T1000 (cell line): ENCODE results near the gene ZNF512.
"Not testable (repeated sequence)": the region's sequence is repeated elsewhere in the genome, so short reads cannot be mapped to it uniquely, and the experiment has no call there.

Experiments
- DNase-seq: peaks from one replicate; lab custom pipeline; 2025; ENCODE audit warnings: mixed read lengths; lab: John Stamatoyannopoulos, UW

ZNF512 gene

DNA sequence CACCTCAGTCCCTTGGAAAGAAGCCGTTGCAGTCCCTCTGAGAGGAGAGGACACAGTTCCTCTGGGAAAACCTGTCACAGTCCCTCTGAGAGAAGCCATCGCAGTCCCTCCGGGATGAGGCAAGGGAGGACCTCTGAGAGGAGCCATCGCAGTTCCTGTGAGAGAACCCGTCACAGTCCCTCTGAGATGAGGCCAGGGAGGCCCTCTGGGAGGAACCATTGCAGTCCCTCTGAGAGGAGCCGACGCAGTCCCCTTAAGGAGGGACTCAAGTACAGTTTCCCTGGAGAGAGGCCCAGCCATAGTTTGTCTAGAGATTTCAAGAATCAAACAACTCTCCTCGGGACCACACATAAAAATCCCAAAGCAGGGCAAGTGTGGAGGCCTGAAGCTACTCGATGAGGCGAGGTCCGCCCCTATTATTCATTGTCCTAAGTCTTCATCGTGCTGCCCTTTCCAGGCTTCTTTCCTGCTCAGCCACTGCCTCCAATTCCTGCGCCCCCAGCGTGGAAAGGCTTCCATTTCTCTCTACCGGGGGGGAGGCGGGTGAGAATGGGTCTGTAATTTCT, 630 bp upstream of the ZNF512 start:
- no peak for DNase-seq

DNA sequence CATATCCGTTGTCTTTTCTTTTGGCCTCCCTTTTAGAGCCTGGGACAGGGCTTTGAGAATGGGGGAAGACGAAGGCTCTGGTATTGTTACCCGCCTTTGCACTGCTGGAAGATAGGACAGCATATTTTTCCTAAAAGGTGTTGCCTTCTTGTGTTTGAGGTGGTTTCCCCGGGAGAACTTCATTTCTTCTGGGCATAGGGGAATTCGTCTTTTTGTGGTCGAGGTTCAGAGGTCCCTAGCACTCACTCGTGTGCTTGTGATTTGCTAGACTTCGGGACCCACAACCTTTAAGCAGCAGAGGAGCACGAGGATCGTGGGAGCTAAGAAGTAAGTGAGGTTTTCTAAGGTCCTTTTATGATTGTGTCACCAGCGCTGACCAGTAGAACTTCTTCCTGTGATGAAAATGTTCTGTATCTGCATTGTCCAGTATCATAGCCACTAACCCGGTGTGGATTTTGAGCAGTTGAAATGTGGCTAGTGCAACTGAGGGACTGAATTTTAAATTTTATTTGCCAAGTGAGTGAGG, 611 bp downstream of the ZNF512 start:
- DNase-seq, result no peak

DNA sequence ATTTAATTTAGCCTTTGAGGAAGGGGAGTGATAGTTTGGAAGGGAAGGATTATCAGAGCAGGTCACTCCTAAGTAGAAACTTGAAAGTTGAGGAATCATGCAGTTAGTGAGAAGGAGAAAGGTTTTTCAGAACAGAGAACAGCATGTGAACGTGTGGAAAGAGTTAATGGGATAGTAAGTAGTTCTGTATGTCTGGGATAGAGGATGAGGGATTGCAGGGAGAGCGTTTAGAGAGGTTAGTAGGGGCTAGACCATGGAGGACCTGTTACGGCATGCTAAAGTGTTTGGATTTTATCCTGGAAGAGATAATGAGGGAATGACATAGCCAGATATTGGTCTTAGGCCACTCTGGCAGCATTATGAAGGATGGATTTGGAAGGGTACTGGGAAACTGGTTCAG, 1.8 kb downstream of the ZNF512 start:
- no peak for DNase-seq

DNA sequence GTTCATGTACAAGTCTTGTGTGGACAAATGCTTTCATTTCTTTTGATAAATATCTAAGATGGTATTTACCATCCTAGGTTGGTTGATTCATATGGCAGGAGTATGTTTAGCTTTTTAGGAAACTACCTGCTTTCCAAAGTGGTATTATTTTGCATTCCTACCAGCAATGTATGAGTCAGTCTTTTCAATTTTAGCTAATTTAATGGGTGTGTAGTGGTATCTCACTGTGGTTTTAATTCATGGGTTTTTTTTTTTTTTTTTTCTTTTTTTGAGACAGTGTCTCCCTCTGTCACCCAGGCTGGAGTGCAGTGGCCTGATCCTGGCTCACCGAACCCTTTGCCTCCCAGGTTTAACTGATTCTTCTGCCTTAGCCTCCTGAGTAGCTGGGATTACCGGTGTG, 4.2 kb downstream of the ZNF512 start:
- no peak for DNase-seq

DNA sequence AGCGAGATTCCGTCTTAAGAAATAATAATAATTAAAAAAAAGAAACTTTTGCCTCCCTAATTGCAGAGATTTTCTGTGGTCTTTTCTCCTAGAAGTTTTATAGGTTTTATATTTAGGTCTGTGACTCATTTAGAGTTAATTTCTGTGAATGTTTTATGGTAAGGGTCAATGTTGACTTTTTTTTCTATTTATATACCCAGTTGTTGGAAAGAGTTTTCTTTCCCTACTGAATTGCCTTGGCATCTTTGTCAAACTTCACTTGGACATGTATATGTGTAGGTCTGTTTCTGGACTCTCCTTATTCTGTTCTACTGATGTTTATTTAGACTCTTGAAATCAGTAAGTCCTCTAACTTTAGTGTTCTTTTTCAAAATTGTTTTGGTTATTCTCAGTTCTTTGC, 5.5 kb downstream of the ZNF512 start:
- no peak for DNase-seq

DNA sequence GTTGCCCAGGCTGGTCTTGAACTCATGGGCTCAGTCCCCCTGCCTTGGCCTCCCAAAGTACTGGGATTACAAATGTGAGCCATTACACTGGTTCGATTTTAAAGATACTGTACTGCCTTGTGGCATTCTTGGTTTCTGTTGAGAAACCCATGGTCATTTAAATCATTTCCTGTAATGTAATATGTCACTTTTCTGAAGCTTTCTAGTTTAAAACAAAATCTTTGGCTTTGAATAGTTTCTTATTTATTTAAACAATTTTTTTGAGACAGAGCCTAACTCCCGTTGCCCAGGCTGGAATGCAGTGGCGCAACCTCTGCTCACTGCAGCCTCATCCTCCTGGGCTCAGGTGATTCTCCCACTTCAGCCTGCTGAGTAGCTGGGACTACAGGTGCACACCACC, 8.9 kb downstream of the ZNF512 start:
- DNase-seq, result no peak

DNA sequence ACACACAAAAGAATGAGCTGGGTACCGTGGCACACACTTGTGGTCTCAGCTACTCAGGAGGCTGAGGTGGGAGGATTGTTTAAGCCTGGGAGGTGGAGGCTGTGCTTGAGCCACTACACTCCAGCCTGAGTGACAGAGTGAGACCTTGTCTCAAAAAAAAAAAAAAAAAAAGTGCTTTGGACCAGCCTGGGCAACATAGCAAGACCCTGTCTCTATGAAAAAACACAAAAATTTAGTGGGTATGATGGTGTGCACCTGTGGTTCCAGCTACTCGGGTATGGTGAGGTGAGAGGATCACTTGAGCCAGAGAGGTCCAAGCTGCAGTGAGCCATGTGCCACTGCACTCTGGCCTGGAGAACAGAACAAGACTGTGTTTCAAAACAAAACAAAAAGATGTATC, 10.4 kb downstream of the ZNF512 start:
- DNase-seq, result no peak

DNA sequence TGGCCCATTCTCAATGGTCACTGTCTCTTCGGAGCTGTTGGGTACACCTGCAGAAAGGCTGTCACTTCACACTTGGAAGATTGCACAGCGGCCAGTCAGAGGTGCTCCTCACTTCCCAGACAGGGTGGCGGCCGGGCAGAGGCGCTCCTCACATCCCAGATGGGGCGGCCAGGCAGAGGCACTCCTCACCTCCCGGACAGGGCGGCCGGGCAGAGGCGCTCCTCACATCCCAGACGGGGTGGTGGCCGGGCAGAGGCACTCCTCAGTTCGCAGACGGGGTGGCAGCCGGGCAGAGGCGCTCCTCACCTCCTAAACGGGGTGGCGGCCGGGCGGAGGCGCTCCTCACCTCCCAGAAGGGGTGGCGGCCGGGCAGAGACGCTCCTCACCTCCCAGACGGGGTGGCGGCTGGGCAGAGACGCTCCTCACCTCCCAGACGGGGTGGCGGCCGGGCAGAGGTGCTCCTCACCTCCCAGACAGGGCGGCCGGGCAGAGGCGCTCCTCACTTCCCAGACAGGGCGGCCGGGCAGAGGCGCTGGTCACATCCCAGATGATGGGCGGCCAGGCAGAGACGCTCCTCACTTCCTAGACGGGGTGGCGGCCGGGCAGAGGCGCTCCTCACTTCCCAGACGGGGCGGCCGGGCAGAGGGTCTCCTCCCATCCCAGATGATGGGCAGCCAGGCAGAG, 11.3 kb downstream of the ZNF512 start:
- DNase-seq, result not testable (repeated sequence)

DNA sequence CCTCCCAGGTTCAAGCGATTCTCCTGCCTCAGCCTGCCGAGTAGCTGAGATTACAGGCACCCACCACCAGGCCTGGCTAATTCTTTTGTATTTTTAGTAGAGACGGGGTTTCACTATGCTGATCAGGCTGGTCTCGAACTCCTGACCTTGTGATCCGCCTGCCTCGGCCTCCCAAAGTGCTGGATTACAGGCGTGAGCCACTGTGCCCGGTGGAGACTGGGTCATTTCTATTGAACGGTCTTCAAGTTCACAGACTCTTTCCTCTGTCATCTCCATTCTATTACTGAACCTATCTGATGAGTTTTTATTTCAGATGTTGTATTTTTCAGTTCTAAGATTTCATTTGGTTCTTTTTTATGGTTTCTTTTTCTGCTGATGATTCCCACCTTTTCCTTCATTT, 12.6 kb downstream of the ZNF512 start:
- not testable (repeated sequence) for DNase-seq

DNA sequence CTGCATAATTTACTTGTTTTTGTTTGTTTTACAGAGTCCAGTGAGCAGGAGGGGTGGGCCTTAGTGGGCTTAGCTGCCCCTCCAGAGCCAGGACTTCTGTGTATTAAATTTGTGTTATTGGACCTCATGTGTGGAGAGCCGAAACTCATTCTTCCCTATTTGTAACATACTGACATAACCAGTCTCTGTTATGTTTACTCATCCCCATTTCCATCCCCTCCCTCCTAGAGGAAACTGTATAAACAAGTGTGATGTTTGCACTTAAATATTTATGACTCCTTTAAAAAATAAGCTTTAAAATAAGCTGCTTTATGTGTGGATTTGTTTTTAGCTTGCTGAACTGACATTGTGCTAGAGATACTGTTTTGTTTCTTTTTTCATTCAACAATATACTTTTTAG, 13.8 kb downstream of the ZNF512 start:
- no peak for DNase-seq

DNA sequence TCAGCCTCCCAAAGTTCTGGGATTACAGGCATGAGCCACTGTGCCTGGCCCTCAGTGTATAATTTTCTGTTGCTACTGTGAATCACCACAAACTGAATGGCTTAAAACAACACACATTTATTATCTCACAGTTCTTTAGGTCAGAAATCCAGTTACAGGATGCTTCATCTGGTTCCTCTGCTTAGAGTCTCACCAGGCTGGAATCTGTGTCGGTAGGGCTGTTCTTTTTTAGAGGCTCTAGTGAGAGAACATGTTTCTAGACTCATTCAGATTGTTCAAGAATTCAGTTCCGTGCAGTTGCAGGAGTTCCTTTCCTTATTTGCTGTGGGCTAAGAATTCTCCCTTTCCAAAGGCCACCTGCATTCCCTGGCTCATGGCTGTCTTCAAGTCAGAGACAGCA, 23.8 kb downstream of the ZNF512 start:
- no peak for DNase-seq

DNA sequence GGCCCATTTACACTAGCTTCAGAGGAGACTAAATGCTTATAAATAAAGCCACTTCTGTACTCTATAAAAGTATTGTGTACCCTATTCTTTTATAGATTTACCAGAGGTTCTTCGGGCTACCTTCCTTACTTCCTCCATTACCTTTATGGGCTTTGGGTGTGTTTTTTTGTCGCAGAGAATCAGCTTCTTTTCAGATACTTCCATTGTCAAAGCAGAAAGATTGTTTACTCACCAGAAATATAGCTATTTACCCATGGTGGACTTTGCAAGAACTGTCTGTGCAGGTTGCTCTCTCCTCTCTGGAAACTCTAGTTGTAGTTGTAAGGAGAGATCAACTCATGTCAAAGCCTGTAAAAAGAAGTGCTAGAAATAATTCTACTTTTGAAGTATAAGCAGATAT, 31.1 kb downstream of the ZNF512 start:
- DNase-seq, result no peak

DNA sequence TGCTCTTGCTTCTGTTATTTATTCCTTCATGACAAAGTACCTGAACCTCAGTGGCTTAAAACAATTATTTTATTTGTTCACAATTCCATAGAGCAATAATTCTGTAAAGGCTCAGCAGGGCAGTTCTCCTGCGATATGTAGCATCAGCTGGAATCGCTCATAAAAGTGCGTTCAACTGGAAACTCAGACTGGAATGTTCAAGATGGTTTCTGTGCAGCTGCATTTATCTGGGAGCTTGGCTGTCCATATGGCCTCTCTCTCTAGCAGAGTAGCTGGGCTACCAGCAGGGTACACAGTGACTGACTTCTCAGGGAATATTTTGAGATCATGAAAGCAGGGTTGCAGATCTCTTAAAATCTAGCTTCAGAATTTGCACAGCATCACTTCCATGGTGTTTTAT, 32.5 kb downstream of the ZNF512 start:
- no peak for DNase-seq

DNA sequence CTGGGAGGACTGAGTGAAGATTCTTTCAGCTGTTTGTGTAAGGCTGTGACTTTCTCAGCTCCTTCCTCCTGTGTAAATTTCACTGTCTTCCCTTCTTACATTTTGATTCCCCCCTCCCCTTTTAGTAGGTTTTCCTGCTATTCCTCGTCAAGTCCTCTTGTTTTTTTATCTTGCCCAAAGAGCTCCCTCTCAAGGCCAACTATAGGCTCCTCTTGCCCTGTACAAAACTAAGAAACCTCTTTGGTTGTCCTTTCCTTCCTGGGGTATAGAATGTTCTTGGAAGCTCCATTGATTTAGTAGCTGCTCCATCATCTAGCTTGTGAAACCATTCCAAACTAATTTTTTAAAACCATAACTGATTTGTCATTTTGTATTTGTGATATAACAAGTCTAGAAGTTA, 38.7 kb downstream of the ZNF512 start:
- no peak for DNase-seq

DNA sequence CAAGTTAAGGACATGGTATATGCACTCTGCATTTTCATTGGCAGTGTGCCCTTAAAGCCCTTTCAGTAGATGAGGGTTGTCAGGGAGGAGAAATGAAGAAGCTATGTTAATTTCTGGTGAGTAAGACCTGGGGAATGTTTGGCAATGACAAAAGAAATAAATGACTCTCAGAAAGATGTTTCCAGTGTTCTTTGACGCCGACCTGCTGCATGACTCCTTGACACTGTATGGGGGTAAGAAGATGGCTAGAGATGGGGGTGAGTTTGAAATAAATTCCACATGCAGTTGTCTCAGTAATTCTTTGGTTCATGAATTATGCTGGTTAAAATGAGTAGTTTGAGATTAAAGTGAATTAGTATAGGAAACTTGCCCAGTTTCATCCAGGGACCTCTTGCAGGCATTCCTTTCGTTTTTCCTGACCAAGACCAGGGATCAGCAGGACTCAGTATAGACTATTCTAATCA, 40.1 kb downstream of the ZNF512 start:
- DNase-seq, result no peak

DNA sequence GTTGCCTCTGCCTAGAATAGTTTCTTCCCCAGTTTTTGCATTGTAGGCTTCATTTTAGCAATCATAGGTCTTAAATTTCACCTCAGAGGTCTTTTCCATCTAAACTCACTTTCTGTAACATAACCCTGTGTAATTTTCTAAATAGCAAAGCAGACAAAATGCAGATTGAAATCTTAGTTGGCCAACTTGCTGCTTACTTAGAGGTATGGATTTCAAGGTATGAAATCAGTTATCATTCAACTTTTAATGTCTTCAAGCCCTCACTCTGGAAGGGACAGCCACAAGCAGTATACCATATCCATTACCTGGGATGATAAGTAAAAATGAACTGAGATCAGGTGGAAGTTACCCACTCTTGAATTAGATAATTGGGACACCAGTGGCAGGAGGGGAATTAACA, 42.1 kb downstream of the ZNF512 start:
- no peak for DNase-seq

DNA sequence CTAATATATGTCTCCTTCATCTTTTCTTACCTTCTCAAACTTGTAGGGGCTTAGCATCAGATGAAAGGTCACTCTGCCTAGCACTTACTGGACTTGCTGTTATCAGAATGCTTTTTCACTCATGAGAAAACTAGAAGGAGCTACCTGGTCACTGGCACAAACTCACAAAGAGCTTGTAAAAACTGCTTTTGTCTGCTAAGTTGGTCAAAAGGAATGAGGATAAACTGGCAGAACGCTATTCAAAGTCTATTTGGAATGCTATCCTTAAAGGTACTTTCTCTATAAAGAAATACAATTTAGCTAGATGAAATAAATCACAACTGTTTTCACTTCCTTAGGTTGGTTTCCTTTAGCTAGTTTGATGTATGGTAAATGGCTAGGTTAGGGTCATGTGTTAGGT, 43.5 kb downstream of the ZNF512 start:
- DNase-seq, result not testable (repeated sequence)

DNA sequence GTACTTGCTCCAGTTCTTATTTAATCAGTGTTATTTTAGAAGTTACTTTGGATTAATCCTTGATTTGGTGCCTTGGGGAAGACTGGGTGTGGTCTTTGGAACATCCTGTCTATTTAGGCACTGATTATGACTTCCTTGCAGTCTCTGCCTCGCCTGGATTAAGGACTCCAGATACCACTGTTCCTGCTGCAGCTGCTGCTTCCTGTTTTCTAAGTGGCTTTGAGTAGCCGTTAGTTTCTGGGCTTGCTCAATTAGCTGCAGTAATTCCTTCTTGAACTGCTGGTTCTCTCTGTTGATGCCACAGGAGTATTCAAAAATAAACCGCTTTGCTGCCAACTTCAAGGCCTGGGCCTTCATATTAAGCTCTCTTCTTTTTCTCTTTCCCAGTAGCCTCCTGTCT, 44.1 kb downstream of the ZNF512 start:
- DNase-seq, result not testable (repeated sequence)

DNA sequence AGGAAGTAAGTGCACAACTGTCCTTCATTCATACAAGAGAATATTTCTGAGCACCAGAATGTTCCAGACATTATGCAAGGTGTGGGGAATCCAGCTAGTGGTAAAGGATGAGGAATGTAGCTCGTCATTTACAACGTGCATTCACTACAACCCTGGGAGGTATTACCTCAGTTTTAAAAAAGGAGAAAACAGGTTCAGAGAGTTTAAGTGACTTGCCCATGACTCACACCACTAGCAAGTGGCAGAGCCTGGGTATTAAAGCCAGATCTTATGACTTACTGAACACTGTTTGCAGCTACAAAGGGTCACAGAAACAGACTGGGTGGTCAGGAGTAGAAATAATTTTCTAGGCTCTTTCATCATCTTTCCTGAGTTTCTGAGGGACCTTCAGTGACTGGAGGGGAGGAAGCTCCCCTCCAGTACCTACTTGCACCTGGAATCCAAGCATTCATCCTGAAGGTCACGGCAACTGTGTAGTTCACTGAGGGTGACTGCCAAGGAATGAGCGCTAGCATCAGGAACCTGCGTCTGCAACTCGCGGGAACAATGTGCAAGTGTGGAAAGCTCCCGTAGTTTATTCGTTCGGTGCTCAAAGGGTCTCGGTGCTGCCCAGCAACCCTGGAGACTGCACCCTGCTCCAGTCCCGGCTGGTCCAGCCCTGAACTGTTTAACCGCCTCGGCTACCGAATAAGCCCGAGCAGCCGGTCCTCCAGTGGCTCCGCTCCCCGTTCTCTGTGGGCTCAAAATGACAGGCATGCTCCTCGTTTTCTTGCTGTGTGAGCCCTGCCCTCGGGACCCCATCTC, 45.3 kb downstream of the ZNF512 start:
- DNase-seq, result peak; percentile 25

DNA sequence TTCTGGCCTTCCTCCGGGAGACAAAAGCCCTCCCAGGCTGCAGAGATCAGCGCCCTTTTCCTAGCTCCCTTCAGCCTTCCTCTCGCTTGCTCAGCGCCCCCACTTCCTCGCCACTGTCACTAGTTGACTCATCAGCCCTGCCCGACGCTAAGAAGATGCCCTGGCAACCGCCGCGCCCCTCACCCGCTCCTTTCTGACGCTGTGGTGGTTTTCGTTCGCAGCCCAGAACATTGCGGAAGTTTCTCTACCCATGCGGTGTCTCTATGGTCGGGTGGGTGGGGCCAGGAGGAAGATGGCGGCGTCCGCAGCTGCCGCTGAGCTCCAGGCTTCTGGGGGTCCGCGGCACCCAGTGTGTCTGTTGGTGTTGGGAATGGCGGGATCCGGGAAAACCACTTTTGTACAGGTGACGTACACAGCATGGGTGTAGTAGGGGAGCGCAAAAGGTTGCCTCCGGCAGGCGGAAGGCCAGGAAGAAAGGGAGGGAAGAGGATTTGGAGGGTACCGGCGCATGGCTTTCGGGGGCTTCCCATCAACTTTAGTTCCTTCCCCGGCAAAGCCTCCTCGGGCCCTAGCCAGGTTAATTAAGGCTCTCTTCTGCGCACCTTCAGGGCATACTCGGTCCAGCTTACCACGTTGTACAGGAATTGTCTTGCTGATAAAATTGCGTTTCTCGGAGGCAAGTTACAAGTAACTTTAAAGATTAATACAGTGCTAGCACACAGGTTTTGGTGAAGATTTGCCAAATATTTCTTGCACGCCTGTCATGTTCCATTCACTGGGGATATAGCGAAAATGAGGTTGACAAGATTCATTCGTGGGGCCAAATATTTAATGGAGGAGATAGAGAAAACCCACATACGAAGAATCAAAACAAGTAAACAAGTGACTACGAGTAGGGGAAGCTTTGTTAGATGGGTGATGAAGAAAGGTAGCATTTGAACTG, 46.2 kb downstream of the ZNF512 start, which contains the start of the genes CCDC121 and GPN1:
Gene CCDC121 (minus strand): TSS at position 246 of the 943 bp plus-strand sequence. CDS start 1,213 bp downstream, outside the sequence.
Gene GPN1 (plus strand): TSS at position 284 of the 943 bp plus-strand sequence. CDS start 9 bp downstream, at position 293.
- DNase-seq, result peak; percentile 87

DNA sequence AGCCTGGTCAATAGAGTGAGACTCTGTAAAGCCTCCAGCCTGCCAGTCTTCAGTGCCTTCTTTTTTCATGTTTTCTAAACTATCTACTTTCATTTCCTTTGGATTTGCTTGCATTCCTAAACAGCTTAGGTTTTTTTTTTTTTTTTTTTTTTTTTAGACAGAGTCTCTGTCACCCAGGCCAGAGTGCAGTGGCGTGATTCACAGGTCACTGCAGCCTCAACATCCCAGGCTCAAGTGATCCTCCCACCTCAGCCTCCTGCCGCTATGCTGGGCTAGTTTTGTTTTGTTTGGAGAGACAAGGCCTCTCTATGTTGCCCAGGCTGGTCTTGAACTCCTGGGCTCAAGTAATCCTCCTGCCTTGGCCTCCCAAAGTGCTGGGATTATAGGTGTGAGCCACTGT, 47.4 kb downstream of the ZNF512 start:
- not testable (repeated sequence) for DNase-seq
